HEK293T (cell line): ENCODE data around the gene CS.

Source experiments
- CTCF ChIA-PET: fragments of 350-600 bp; formaldehyde crosslinking; extraction: SDS; loops from one replicate; lab custom pipeline; 2021; ENCODE audit warnings: antibody characterized with exemption, inconsistent platforms; lab: Yijun Ruan, JAX
- POLR2A ChIA-PET: fragments of 350-600 bp; formaldehyde crosslinking; extraction: SDS; loops from one replicate; lab custom pipeline; 2020; ENCODE audit warnings: antibody characterized with exemption, inconsistent platforms; lab: Yijun Ruan, JAX
- DNase-seq: peaks from one replicate; pipeline ENCODE4 v3.0.0; 2012; ENCODE audit warnings: mixed read lengths; ENCODE audit errors: extremely low spot score
- ARNT ChIP-seq: fragments of 450-650 bp; IDR thresholded peaks from 2 replicates; pipeline ENCODE4 v1.6.1; 2017; ENCODE audit warnings: mild to moderate bottlenecking
- BHLHE40 ChIP-seq: fragments of 450-650 bp; IDR thresholded peaks from 2 replicates; pipeline ENCODE4 v1.6.1; 2016; ENCODE audit warnings: mild to moderate bottlenecking, moderate library complexity, borderline replicate concordance
- CTBP1 ChIP-seq: fragments of 450-650 bp; IDR thresholded peaks from 2 replicates; pipeline ENCODE4 v1.6.1; 2016; ENCODE audit warnings: borderline replicate concordance
- ELF4 ChIP-seq: fragments of 450-650 bp; IDR thresholded peaks from 2 replicates; pipeline ENCODE4 v1.6.1; 2017; ENCODE audit warnings: antibody characterized with exemption
- FOXA1 ChIP-seq: fragments of 450-650 bp; IDR thresholded peaks from 2 replicates; pipeline ENCODE4 v1.6.1; 2016; ENCODE audit warnings: mild to moderate bottlenecking
- FOXK2 ChIP-seq: fragments of 450-650 bp; IDR thresholded peaks from 2 replicates; pipeline ENCODE4 v1.6.1; 2016; ENCODE audit warnings: mild to moderate bottlenecking
- FOXM1 ChIP-seq: fragments of 450-650 bp; IDR thresholded peaks from 2 replicates; pipeline ENCODE4 v1.6.1; 2017; ENCODE audit warnings: mild to moderate bottlenecking, borderline replicate concordance
- HDGF ChIP-seq: fragments of 450-650 bp; IDR thresholded peaks from 2 replicates; pipeline ENCODE4 v1.6.1; 2017; ENCODE audit warnings: antibody characterized with exemption, borderline replicate concordance
- L3MBTL2 ChIP-seq: fragments of 450-650 bp; conservative IDR thresholded peaks from 2 replicates; pipeline ENCODE4 v1.6.1; 2016; ENCODE audit warnings: mild to moderate bottlenecking
- LEF1 ChIP-seq: fragments of 450-650 bp; IDR thresholded peaks from 2 replicates; pipeline ENCODE4 v1.6.1; 2017; ENCODE audit warnings: mild to moderate bottlenecking, borderline replicate concordance
- NFRKB ChIP-seq: fragments of 450-650 bp; IDR thresholded peaks from 2 replicates; pipeline ENCODE4 v1.6.1; 2016; ENCODE audit warnings: mild to moderate bottlenecking, moderate library complexity
- SP1 ChIP-seq: fragments of 450-650 bp; IDR thresholded peaks from 2 replicates; pipeline ENCODE4 v1.6.1; 2017
- SUZ12 ChIP-seq: fragments of 450-650 bp; IDR thresholded peaks from 2 replicates; pipeline ENCODE4 v1.6.1; 2016; ENCODE audit warnings: mild to moderate bottlenecking
- TARDBP ChIP-seq: fragments of 450-650 bp; IDR thresholded peaks from 2 replicates; pipeline ENCODE4 v1.6.1; 2016
- ZNF384 ChIP-seq: fragments of 450-650 bp; IDR thresholded peaks from 2 replicates; pipeline ENCODE4 v1.6.1; 2016
- TF ChIP-seq, protein P1 (sequence below): fragments of 450-650 bp; IDR thresholded peaks from 2 replicates; pipeline ENCODE4 v1.6.1; 2016

Gene CS

DNA sequence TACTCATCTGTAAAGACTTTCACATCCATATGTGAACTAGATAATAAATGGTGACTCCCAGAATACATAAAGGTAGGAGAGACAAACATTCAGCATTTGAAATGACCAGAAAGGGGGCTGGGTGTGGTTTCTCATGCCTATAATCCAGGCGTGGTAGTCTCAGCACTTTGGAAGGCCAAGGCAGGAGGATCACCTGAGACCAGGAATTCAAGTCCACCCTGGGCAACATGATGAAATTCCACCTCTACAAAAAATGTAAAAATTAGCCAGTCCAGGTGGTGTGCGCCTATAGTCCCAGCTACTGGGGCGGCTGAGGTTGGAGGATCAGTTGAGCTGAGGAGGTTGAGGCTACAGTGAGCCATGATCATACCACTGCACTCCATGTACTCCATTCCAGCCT lies 4.1 kb upstream of the CS start:
- no peak for DNase-seq
- POLR2A ChIA-PET = interaction anchor here (1.4 to 2.2 kb wide), 2 partner anchors 12 to 29 kb away, joined by 4 to 7 read pairs; partner anchors contain the start of genes CNPY2 and PAN2
- no peak for TF ChIP-seq CTBP1
- no peak for TF ChIP-seq FOXK2
- TF ChIP-seq HDGF = no peak
- TF ChIP-seq BHLHE40 = no peak
- TF ChIP-seq TARDBP = no peak
- no peak for TF ChIP-seq FOXM1
- CTCF ChIA-PET = interaction anchor here (1.0 kb wide), 1 partner anchor 10 kb away, joined by 3 read pairs; no protein-coding TSS in a partner anchor

DNA sequence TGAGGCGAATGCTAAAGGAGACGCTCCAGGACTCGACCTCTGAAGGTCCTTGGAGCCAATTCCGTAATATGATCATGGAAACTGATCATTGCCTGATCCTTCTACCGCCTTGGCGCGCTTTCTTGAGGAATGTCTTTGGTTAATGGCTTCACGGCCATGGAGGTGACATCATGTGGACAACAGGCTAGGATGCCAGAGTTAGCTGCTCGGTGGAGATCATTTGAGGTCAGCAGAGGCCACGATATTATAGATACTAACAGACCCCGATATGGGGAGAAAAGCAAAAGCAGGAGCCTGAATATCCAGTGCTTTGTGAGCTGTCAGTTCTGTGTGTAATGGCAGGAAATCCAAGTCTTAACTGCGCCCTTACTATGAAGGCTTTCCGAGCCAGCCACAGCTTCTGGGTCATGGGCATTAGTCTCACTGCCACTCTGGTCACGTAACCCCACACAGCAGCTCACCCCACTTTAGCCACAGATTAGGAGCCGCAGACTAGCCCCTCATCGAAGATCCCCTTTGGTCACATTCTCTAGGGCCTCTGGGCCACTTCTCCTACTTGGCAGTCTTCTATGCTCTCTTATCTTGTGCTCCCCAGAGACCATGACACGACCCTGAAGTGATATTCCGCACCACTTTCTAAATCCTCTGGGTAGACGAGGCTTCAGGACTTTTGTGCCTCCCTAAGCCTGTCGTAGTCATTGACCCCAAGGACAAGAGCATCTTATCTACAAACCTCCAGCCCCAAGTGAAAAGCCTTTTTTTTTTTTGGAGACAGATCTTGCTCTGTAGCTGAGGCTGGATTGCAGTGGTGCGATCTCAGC lies 724 bp upstream of the CS start:
- no peak for DNase-seq
- no peak for TF ChIP-seq NFRKB
- TF ChIP-seq FOXA1 = no peak
- no peak for TF ChIP-seq FOXK2
- TF ChIP-seq FOXM1 = no peak
- TF ChIP-seq, protein P1, sequence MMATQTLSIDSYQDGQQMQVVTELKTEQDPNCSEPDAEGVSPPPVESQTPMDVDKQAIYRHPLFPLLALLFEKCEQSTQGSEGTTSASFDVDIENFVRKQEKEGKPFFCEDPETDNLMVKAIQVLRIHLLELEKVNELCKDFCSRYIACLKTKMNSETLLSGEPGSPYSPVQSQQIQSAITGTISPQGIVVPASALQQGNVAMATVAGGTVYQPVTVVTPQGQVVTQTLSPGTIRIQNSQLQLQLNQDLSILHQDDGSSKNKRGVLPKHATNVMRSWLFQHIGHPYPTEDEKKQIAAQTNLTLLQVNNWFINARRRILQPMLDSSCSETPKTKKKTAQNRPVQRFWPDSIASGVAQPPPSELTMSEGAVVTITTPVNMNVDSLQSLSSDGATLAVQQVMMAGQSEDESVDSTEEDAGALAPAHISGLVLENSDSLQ = no peak
- TF ChIP-seq CTBP1 = no peak
- TF ChIP-seq L3MBTL2 = no peak; the same call in 1 of the 2 replicates
- no peak for TF ChIP-seq ELF4
- no peak for TF ChIP-seq ZNF384
- TF ChIP-seq SP1 = no peak
- ChIA-PET POLR2A (interaction anchor here (0.8 to 0.9 kb wide), 2 partner anchors 79 to 336 kb away, joined by 3 read pairs; partner anchors contain the start of gene RNF41), CTCF (no interaction called here)

DNA sequence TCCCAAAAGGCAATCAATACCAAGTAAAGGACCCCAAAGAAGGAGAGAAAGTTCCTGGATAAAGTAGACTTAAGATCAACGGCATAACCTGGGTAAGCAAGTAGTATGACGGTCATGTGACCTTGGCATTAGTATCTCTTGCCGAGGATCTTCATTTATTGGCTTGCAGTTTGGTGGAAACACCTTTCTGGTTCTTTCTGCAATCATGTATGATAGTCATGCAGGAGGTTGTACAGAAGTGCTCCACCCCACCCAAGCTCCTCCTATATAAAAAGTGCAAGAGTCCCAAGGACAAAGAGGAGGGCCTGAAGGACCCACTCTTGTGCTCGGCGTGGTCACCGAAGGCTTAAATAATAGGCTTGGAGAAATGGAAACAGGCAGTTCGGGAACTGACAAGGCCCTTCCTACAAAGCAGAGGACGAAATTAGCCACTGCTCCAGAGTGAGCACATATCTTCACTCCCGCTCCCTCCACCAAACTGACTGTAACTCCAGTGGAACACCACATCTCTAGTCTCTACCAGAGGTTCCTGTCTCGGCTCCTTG lies 750 bp downstream of the CS start:
- no peak for DNase-seq
- POLR2A ChIA-PET = interaction anchor here (0.5 to 3.6 kb wide), 8 partner anchors 8 to 180 kb away, joined by 3 to 10 read pairs (median 3); partner anchors contain the start of genes ESYT1, RNF41 and TIMELESS
- no peak for TF ChIP-seq BHLHE40
- no peak for TF ChIP-seq ELF4
- TF ChIP-seq, protein P1 = no peak
- no peak for TF ChIP-seq FOXK2
- no peak for TF ChIP-seq SUZ12
- no peak for TF ChIP-seq L3MBTL2
- no peak for TF ChIP-seq TARDBP
- TF ChIP-seq CTBP1 = no peak
- no peak for TF ChIP-seq FOXA1
- no peak for TF ChIP-seq FOXM1
- TF ChIP-seq LEF1 = no peak
- no peak for TF ChIP-seq ZNF384
- no peak for TF ChIP-seq NFRKB
- no peak for TF ChIP-seq SP1
- TF ChIP-seq HDGF = no peak
- no peak for TF ChIP-seq ARNT
- CTCF ChIA-PET = interaction anchor here (1.5 kb wide), 1 partner anchor 33 kb away, joined by 3 read pairs; the partner anchor contains the start of gene COQ10A

DNA sequence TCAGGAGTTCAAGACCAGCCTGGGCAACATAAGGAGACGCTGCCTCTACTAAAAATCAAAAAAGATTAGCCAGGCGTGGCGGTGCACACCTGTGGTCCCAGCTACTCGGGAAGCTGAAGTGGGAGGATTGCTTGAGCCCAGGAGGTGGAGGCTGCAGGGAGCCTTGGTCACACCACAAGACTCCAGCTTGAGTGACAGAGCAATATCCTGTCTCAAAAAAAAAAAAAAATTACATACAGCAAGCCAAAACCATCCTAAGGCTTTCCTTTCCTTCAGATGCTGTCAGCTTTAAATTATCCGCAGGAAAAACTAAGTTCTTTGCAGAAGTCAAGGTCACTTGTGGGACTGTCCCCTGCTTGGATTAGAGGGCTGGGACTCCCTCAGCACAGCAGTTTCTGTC lies 1.3 kb downstream of the CS start:
- TF ChIP-seq TARDBP = no peak
- no peak for TF ChIP-seq L3MBTL2
- TF ChIP-seq, protein P1 = peak; percentile 55
- DNase-seq = no peak
- POLR2A ChIA-PET = interaction anchor here (1.0 to 3.6 kb wide), 6 partner anchors 33 to 180 kb away, joined by 3 to 10 read pairs (median 5); partner anchors contain the start of genes ANKRD52, ESYT1, PAN2 and TIMELESS
- CTCF ChIA-PET = interaction anchor here (1.5 kb wide), 1 partner anchor 32 kb away, joined by 3 read pairs; the partner anchor contains the start of gene COQ10A

DNA sequence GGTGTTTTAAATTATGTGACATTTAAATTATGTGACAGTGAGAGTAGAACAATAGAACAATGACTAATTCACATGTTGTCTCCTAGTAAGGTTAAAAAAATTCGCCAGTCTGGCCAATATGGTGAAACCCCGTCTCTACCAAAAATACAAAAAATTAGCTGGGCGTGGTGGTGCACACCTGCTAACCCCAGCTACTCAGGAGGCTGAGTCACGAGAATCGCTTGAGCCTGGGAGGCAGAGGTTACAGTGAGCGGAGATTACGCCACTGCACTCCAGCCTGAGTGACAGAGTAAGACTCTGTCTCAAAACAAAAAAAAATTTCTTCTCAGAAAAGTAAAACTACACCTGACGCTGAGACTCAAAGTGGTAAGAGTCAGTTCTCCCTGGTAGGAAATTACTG lies 2.7 kb downstream of the CS start:
- POLR2A ChIA-PET = interaction anchor here (1.2 to 3.6 kb wide), 3 partner anchors 31 to 108 kb away, joined by 3 to 10 read pairs (median 4); partner anchors contain the start of genes ANKRD52 and SMARCC2
- TF ChIP-seq FOXA1 (no peak), FOXM1 (no peak), SUZ12 (no peak), LEF1 (no peak), BHLHE40 (no peak), L3MBTL2 (no peak), ZNF384 (no peak), TARDBP (no peak), NFRKB (no peak), ARNT (no peak), ELF4 (no peak), SP1 (no peak), CTBP1 (no peak), FOXK2 (no peak), HDGF (no peak)
- TF ChIP-seq, protein P1 = no peak

More for the DNA sequence above, 2.7 kb downstream of the CS start:
- CTCF ChIA-PET = no interaction called here
- DNase-seq = no peak
